Measurements from ENCODE around the gene ACAD8. TPM values are rescaled to one million over a fixed set of nuclear protein-coding genes. Genes with fewer than 3 reads are reported as not detected.

Gene ACAD8
- 8.7 to 10.5 TPM (median 9.2 TPM) in 5 replicates for total RNA-seq (2022; extraction: Qiagen RNA extraction)

GRCh38 chr11:134253188-134253993 is at the start of gene ACAD8, which contains the start of gene THYN1:
Gene ACAD8, plus strand, starts transcription at chr11:134253568. Its CDS starts 33 bp downstream, at chr11:134253601.
Gene THYN1, minus strand, starts transcription at chr11:134253352. Its CDS starts 470 bp downstream, at chr11:134252882.

GRCh38 chr11:134223836-134224709 is 29.3 kb upstream of the ACAD8 start, which contains the start of the genes NCAPD3 and VPS26B:
Gene NCAPD3, minus strand, starts transcription at chr11:134223967. Its CDS starts 41 bp downstream, at chr11:134223926.
Gene VPS26B, plus strand, starts transcription at chr11:134224671. Its CDS starts 452 bp downstream, at chr11:134225123.

GRCh38 chr11:134275534-134276395 is 22.4 kb downstream of the ACAD8 start, which contains the start of gene GLB1L3:
Gene GLB1L3, plus strand, starts transcription at chr11:134276379. Its CDS starts 362 bp downstream, at chr11:134276741.

Other genes with a start within 250 kb of the ACAD8 start
- 3.8 to 4.5 TPM (median 4.4 TPM) in 5 replicates for gene JAM3, start 184.5 kb upstream of the ACAD8 start, total RNA-seq (2022; extraction: Qiagen RNA extraction)
- 21.9 to 27.1 TPM (median 25.6 TPM) in 5 replicates for gene NCAPD3, start 29.6 kb upstream of the ACAD8 start, total RNA-seq (2022; extraction: Qiagen RNA extraction)
- 19.0 to 23.3 TPM (median 21.8 TPM) in 5 replicates for gene VPS26B, start 28.9 kb upstream of the ACAD8 start, total RNA-seq (2022; extraction: Qiagen RNA extraction)
- 15.7 to 19.6 TPM (median 17.7 TPM) in 5 replicates for gene THYN1, start 216 bp upstream of the ACAD8 start, total RNA-seq (2022; extraction: Qiagen RNA extraction)
- not detected in 5 replicates for gene GLB1L3, start 22.8 kb downstream of the ACAD8 start, total RNA-seq (2022; extraction: Qiagen RNA extraction)
- 1.9 to 2.4 TPM (median 2.2 TPM) in 5 replicates for gene GLB1L2, start 78.4 kb downstream of the ACAD8 start, total RNA-seq (2022; extraction: Qiagen RNA extraction)
- 0.01 to 0.05 TPM (median 0.02 TPM) in 4 of 5 replicates, not detected in the other for gene B3GAT1, start 158.7 kb downstream of the ACAD8 start, total RNA-seq (2022; extraction: Qiagen RNA extraction)

Data from A549 treated with CORT108297 at 1 μM for 4 hours (cell line).